Mesenchymal stem cell (in vitro differentiated cells and primary cell): ENCODE results near the gene MYLK.

Experiments
- DNase-seq: peaks from one replicate; pipeline ENCODE4 v3.0.0-alpha.2; 2013
- H2AFZ ChIP-seq: one replicate; pipeline ENCODE4 v1.6.1; 2013; ENCODE audit warnings: low read depth, mild to moderate bottlenecking, control low read depth, inconsistent platforms, low read length, moderate library complexity
- H2AK5ac ChIP-seq: 2 replicates; pipeline ENCODE4 v1.6.1; 2013; ENCODE audit warnings: low read length, moderate library complexity, mild to moderate bottlenecking, inconsistent platforms; ENCODE audit not compliant: severe bottlenecking
- H2BK120ac ChIP-seq: one replicate; pipeline ENCODE4 v1.6.1; 2013; ENCODE audit warnings: low read depth, mild to moderate bottlenecking, inconsistent platforms, low read length, moderate library complexity
- H2BK12ac ChIP-seq, 2 experiments: one replicate each; pipeline ENCODE4 v1.6.1; 2013; ENCODE audit warnings: inconsistent platforms in 2 of 2, low read length in 2 of 2, mild to moderate bottlenecking in 2 of 2, moderate library complexity in 2 of 2, control low read depth in 1 of 2
- H2BK15ac ChIP-seq: one replicate; pipeline ENCODE4 v1.6.1; 2013; ENCODE audit warnings: mild to moderate bottlenecking, low read depth, inconsistent platforms; ENCODE audit not compliant: poor library complexity, severe bottlenecking
- H2BK5ac ChIP-seq: 2 replicates; pipeline ENCODE4 v1.6.1; 2013; ENCODE audit warnings: low read depth, mild to moderate bottlenecking, low read length, control low read depth, inconsistent platforms; ENCODE audit not compliant: poor library complexity, severe bottlenecking
- H3K14ac ChIP-seq, 2 experiments: one replicate each; pipeline ENCODE4 v1.6.1; 2013; ENCODE audit warnings: inconsistent platforms in 2 of 2, low read length in 2 of 2, control low read depth in 1 of 2, mild to moderate bottlenecking in 1 of 2, moderate library complexity in 1 of 2
- H3K18ac ChIP-seq, 2 experiments: one replicate each; pipeline ENCODE4 v1.6.1; 2013; ENCODE audit warnings: inconsistent platforms in 2 of 2, low read length in 2 of 2, control low read depth in 1 of 2, low read depth in 1 of 2, mild to moderate bottlenecking in 1 of 2
- H3K23ac ChIP-seq, 2 experiments: one replicate each; pipeline ENCODE4 v1.6.1; 2013; ENCODE audit warnings: inconsistent platforms in 2 of 2, low read length in 2 of 2, mild to moderate bottlenecking in 2 of 2, moderate library complexity in 2 of 2, control low read depth in 1 of 2
- H3K27ac ChIP-seq: 2 replicates; pipeline ENCODE4 v1.5.1; 2013; ENCODE audit warnings: mild to moderate bottlenecking, moderate library complexity, low read length, control low read depth, inconsistent platforms; ENCODE audit not compliant: poor library complexity, severe bottlenecking
- H3K27me3 ChIP-seq, 2 experiments: 2 replicates each; pipeline versions ENCODE4 v1.6.1 to v1.7.0; 2013; ENCODE audit warnings: low read length in 2 of 2, mild to moderate bottlenecking in 2 of 2, moderate library complexity in 2 of 2, control low read depth in 1 of 2, inconsistent platforms in 1 of 2; ENCODE audit not compliant: control insufficient read depth in 1 of 2, insufficient read depth in 1 of 2
- H3K36me3 ChIP-seq, 2 experiments: 2 replicates each; pipeline versions ENCODE4 v1.6.1 to v1.7.0; 2013; ENCODE audit warnings: low read length in 2 of 2, control low read depth in 1 of 2, inconsistent platforms in 1 of 2, low read depth in 1 of 2, mild to moderate bottlenecking in 1 of 2; ENCODE audit not compliant: insufficient read depth in 2 of 2, control insufficient read depth in 1 of 2
- H3K4ac ChIP-seq, 2 experiments: one replicate each; pipeline ENCODE4 v1.6.1; 2013; ENCODE audit warnings: inconsistent platforms in 2 of 2, low read length in 2 of 2, mild to moderate bottlenecking in 2 of 2, moderate library complexity in 2 of 2, control low read depth in 1 of 2, low read depth in 1 of 2
- H3K4me1 ChIP-seq: 2 replicates; pipeline ENCODE4 v1.6.1; 2013; ENCODE audit warnings: low read depth, low read length, control low read depth; ENCODE audit not compliant: control insufficient read depth, insufficient read depth
- H3K4me2 ChIP-seq: 2 replicates; pipeline ENCODE4 v1.6.1; 2013; ENCODE audit warnings: low read length, mild to moderate bottlenecking, inconsistent platforms; ENCODE audit not compliant: poor library complexity, severe bottlenecking
- H3K4me3 ChIP-seq, 2 experiments: 2 replicates each; pipeline versions ENCODE4 v1.5.1 to v1.7.0; 2013; ENCODE audit warnings: low read length in 2 of 2, mild to moderate bottlenecking in 2 of 2, control low read depth in 1 of 2, low read depth in 1 of 2; ENCODE audit not compliant: insufficient read depth in 1 of 2
- H3K79me1 ChIP-seq: replicated peaks from 2 replicates; pipeline ENCODE4 v1.6.1; 2013; ENCODE audit warnings: mild to moderate bottlenecking, control low read depth, low read length, inconsistent platforms; ENCODE audit not compliant: poor library complexity, severe bottlenecking
- H3K9ac ChIP-seq: 2 replicates; pipeline ENCODE4 v1.7.0; 2013; ENCODE audit warnings: mild to moderate bottlenecking, low read length, moderate library complexity
- H3K9me3 ChIP-seq: 2 replicates; pipeline ENCODE4 v1.7.0; 2013; ENCODE audit warnings: mild to moderate bottlenecking, low read length; ENCODE audit not compliant: control insufficient read depth
- H4K8ac ChIP-seq: one replicate; pipeline ENCODE4 v1.6.1; 2013; ENCODE audit warnings: inconsistent platforms, mild to moderate bottlenecking, low read length, moderate library complexity
- H4K91ac ChIP-seq: one replicate; pipeline ENCODE4 v1.6.1; 2013; ENCODE audit warnings: mild to moderate bottlenecking, low read length, inconsistent platforms
- WGBS: methylation state at CpG from one replicate; pipeline ENCODE4 v1.1.7; 2013; ENCODE audit warnings: mixed read lengths; 5-methylcytosine and 5-hydroxymethylcytosine counted together

MYLK gene

DNA sequence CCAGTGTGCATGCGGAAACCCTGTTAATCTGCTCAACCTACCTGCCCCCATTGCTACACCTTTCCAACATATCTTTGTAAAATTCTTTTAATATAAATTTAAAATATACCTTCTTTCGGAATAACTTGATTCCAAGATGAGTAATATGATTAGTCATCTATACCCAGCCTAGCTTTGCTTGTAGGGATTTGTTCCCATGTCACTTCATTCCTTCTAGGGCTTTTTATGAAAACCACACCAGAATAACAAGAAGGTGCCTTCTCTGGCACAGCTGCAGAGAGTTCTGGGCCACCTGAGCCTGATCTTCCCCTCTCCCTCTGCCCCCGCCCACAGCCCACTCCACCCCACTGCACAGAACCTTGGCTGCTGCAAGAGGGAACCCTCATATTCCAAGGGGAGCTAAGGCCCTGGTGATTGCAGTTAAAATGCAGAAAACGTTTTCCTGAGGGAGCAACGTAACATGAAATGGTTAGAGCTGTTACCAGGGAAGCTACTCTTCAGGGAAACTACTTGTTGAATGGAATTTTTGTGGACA is 260.7 kb downstream of the MYLK start:
- no peak overlapping the region for H2BK15ac ChIP-seq
- 93% methylated on average over 3 of the region's 5 CpGs for WGBS
- H3K4me1 ChIP-seq, result peaks cover 15% of the 10 kb centered on the region
- H3K9ac ChIP-seq, result no peak overlapping the region
- no peak overlapping the region for H3K23ac ChIP-seq
- H3K14ac ChIP-seq, result no peak overlapping the region
- no peak overlapping the region for H2BK5ac ChIP-seq
- H3K36me3 ChIP-seq, result peaks cover 55 to 62% of the 10 kb centered on the region in 2 experiments
- H4K8ac ChIP-seq, result peak overlapping the region; percentile 86
- H3K27ac ChIP-seq, result peak overlapping the region; percentile 31
- H4K91ac ChIP-seq, result no peak overlapping the region
- H2BK120ac ChIP-seq, result no peak overlapping the region
- no peak for DNase-seq
- H3K4ac ChIP-seq, result peak overlapping the region in 1 of 2 experiments; percentile 13
- H3K4me2 ChIP-seq, result no peak overlapping the region
- H2AFZ ChIP-seq, result no peak overlapping the region
- no peak overlapping the region for H3K18ac ChIP-seq
- H2AK5ac ChIP-seq, result no peak overlapping the region
- no peaks in the 10 kb centered on the region for H3K27me3 ChIP-seq
- no peaks in the 10 kb centered on the region for H3K9me3 ChIP-seq
- peaks cover 32% of the 10 kb centered on the region for H3K79me1 ChIP-seq
- peak overlapping the region in 1 of 2 experiments; percentile 19 for H2BK12ac ChIP-seq
- no peak overlapping the region for H3K4me3 ChIP-seq

DNA sequence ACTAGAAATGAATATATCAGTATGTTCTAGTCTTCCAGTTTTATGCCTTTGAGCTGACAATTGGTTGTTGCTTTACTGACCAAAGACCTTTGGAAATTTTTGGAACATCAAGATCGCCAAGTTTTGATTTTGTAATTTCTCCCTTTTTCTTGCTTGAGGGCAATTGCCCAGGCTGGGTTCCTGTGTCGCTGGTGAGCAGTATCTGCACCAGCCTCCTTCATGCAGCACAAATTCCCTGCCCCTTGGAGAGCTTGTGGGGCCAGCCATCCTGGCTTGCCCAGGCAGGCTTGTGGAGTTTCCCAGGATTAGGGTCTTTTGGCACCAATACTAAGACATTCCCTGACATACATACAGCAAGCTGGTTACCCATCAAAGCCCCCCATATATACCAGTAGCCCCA is 261.4 kb downstream of the MYLK start:
- no peak overlapping the region for H3K14ac ChIP-seq
- H4K91ac ChIP-seq, result no peak overlapping the region
- no peak overlapping the region for H2BK12ac ChIP-seq
- no peaks in the 10 kb centered on the region for H3K9me3 ChIP-seq
- no peak overlapping the region for H3K4me2 ChIP-seq
- no peak overlapping the region for H4K8ac ChIP-seq
- H2AK5ac ChIP-seq, result no peak overlapping the region
- DNase-seq, result no peak
- H2BK5ac ChIP-seq, result no peak overlapping the region
- H3K4ac ChIP-seq, result peak overlapping the region in 1 of 2 experiments; percentile 13
- no peak overlapping the region for H2BK15ac ChIP-seq
- peaks cover 36% of the 10 kb centered on the region for H3K79me1 ChIP-seq
- no peak overlapping the region for H3K9ac ChIP-seq
- H3K18ac ChIP-seq, result no peak overlapping the region
- no peak overlapping the region for H3K4me3 ChIP-seq
- WGBS, result 99% methylated on average over 2 of the region's 2 CpGs
- no peak overlapping the region for H2BK120ac ChIP-seq
- H3K23ac ChIP-seq, result no peak overlapping the region
- H3K27ac ChIP-seq, result peak overlapping the region; percentile 16
- peaks cover 17% of the 10 kb centered on the region for H3K4me1 ChIP-seq
- peaks cover 55 to 63% of the 10 kb centered on the region in 2 experiments for H3K36me3 ChIP-seq
- no peak overlapping the region for H2AFZ ChIP-seq
- H3K27me3 ChIP-seq, result no peaks in the 10 kb centered on the region

DNA sequence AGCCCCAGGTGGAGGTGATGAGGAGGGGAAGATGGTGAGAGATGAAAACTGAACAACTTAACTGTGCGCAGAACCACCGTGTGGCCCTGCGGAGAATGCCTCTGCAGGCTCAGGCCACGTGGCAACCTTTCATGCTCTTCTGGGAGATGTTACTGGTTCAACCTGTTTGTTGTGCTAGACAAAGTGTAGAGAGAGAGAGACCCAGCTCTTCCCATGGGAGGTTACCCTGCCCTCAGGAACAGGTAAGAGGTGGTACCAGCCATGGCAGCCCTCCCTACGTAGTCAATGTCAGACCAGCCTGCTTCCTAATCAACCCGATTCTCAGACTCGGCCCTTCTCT is 262.3 kb downstream of the MYLK start:
- H2AK5ac ChIP-seq, result no peak overlapping the region
- no peak overlapping the region for H3K27ac ChIP-seq
- H2AFZ ChIP-seq, result no peak overlapping the region
- peak overlapping the region; percentile 7 to 25 for H3K18ac ChIP-seq
- H4K91ac ChIP-seq, result peak overlapping the region; percentile 76
- no peak for DNase-seq
- H3K4me1 ChIP-seq, result peaks cover 17% of the 10 kb centered on the region
- peak overlapping the region; percentile 64 for H4K8ac ChIP-seq
- H2BK12ac ChIP-seq, result peak overlapping the region; percentile 8 to 18
- no peaks in the 10 kb centered on the region for H3K27me3 ChIP-seq
- H3K36me3 ChIP-seq, result peaks cover 55 to 63% of the 10 kb centered on the region in 2 experiments
- no peak overlapping the region for H3K4me3 ChIP-seq
- peaks cover 33% of the 10 kb centered on the region for H3K79me1 ChIP-seq
- H3K9me3 ChIP-seq, result no peaks in the 10 kb centered on the region
- H3K14ac ChIP-seq, result peak overlapping the region in 1 of 2 experiments; percentile 37
- 96% methylated on average over 7 of the region's 7 CpGs for WGBS
- no peak overlapping the region for H3K9ac ChIP-seq
- H3K23ac ChIP-seq, result no peak overlapping the region
- peak overlapping the region in 1 of 2 experiments; percentile 3 for H3K4ac ChIP-seq
- peak overlapping the region; percentile 63 for H2BK15ac ChIP-seq
- no peak overlapping the region for H3K4me2 ChIP-seq
- H2BK120ac ChIP-seq, result peak overlapping the region; percentile 29
- H2BK5ac ChIP-seq, result no peak overlapping the region

DNA sequence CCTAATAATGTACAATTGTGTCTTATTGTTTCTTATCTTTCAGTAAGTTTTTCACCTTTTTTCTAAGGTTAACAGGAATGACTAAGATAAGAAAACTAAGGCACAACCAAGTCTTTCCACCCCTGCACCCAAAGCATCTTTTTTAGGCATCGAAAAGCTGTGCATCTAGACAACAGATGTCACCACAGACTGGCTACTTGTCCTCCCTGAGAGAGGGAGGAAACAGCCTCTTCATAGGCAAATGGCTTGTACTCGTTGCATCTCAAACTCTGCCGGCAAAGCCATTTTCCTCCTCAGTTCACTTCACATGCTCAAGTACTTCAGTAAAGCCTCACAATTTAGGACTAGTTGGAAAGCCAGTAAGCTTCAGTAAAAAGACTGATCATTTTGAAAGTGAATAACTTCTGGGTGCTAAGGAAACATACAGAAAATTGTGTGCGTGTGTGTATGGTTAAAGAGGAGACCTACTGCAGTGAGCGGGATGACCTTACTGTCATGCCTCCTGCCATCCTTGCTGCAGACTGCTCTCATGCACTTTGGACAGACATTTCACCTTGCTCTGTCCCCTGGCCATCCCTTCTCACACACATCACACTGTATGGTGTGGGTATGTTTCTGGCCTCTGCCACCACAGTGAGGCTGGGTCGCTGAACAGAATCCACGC is 262.8 kb downstream of the MYLK start:
- H3K79me1 ChIP-seq, result peaks cover 30% of the 10 kb centered on the region
- peaks cover 17% of the 10 kb centered on the region for H3K4me1 ChIP-seq
- no peak overlapping the region for H3K4me2 ChIP-seq
- H4K8ac ChIP-seq, result peak overlapping the region; percentile 64
- peak overlapping the region; percentile 63 for H2BK15ac ChIP-seq
- H2AK5ac ChIP-seq, result no peak overlapping the region
- no peaks in the 10 kb centered on the region for H3K9me3 ChIP-seq
- H3K14ac ChIP-seq, result peak overlapping the region in 1 of 2 experiments; percentile 37
- H3K36me3 ChIP-seq, result peaks cover 55 to 62% of the 10 kb centered on the region in 2 experiments
- H3K23ac ChIP-seq, result no peak overlapping the region
- no peak overlapping the region for H2BK5ac ChIP-seq
- peak overlapping the region; percentile 29 for H2BK120ac ChIP-seq
- WGBS, result 80% methylated on average over 6 of the region's 7 CpGs
- H4K91ac ChIP-seq, result peak overlapping the region; percentile 76
- no peak overlapping the region for H3K9ac ChIP-seq
- no peaks in the 10 kb centered on the region for H3K27me3 ChIP-seq
- H3K27ac ChIP-seq, result no peak overlapping the region
- no peak overlapping the region for H3K4me3 ChIP-seq
- peak overlapping the region; percentile 7 to 25 for H3K18ac ChIP-seq
- no peak overlapping the region for H2AFZ ChIP-seq
- H2BK12ac ChIP-seq, result peak overlapping the region; percentile 8 to 18
- no peak for DNase-seq
- no peak overlapping the region for H3K4ac ChIP-seq
